SK-N-MC (cell line): Measurements from ENCODE around the gene SPOP.

Experiments used
- EZH2 ChIP-seq: fragments of 200-600 bp; sonication (generic); IDR thresholded peaks from one replicate; pipeline ENCODE4 v1.6.1; 2017; ENCODE audit warnings: antibody characterized with exemption
- FOXP2 ChIP-seq: optimal IDR thresholded peaks from 2 replicates; pipeline ENCODE3; 2011; ENCODE audit warnings: mild to moderate bottlenecking, moderate library complexity; ENCODE audit not compliant: insufficient read depth; ENCODE audit errors: extremely low read length, control extremely low read depth
- POLR2AphosphoS5 ChIP-seq: IDR thresholded peaks from 2 replicates; pipeline ENCODE4 v1.6.1; 2012; ENCODE audit warnings: mild to moderate bottlenecking, low read depth, low read length, borderline replicate concordance

- no peak for TF ChIP-seq EZH2
- TF ChIP-seq POLR2AphosphoS5 = no peak
- TF ChIP-seq FOXP2 = no peak
Measured at GRCh38 chr17:49574323-49574781, 103.5 kb downstream of the SPOP start.
